Measurements from ENCODE around the gene TACC2.

Gene TACC2

GRCh38 chr10:122055252-122055651, 66.3 kb downstream of the TACC2 start:
- H3K36me3 ChIP-seq (ENCODE audit: insufficient read depth, low read length), result no peaks in the 10 kb centered on the region
- no peaks in the 10 kb centered on the region for H3K79me2 ChIP-seq (ENCODE audit: insufficient read depth, low read length)
- no peak for TF ChIP-seq EZH2 (IDR thresholded peaks at IDR 0.05; ENCODE audit: borderline replicate concordance, low read depth, low read length, severe bottlenecking)
- no peak for TF ChIP-seq CTCF (IDR thresholded peaks at IDR 0.05; ENCODE audit: borderline replicate concordance, extremely low read depth, low read length, poor library complexity, severe bottlenecking)
- H2AFZ ChIP-seq (ENCODE audit: low read depth, low read length), result no peak overlapping the region
- no peaks in the 10 kb centered on the region for H3K27me3 ChIP-seq (ENCODE audit: insufficient read depth, low read length, poor library complexity)
- no peak for ATAC-seq (ENCODE audit: insufficient read depth, low read depth)
- H3K4me2 ChIP-seq (ENCODE audit: insufficient read depth, low read length), result no peak overlapping the region
- no peak overlapping the region for H3K27ac ChIP-seq (ENCODE audit: low read length)
- H3K4me1 ChIP-seq (ENCODE audit: insufficient read depth, low read length), result no peaks in the 10 kb centered on the region
- H3K9me3 ChIP-seq (ENCODE audit: insufficient read depth, low read length, severe bottlenecking), result no peaks in the 10 kb centered on the region
- no peaks in the 10 kb centered on the region for H4K20me1 ChIP-seq (ENCODE audit: insufficient read depth, low read length)
- DNase-seq, result no peak
- H3K4me3 ChIP-seq (ENCODE audit: low read depth in 1 of 2, low read length in 2 of 2), result no peak overlapping the region
- no peak overlapping the region for H3K9ac ChIP-seq (ENCODE audit: low read depth, low read length)

- no peak for DNase-seq
These were observed 67.6 kb downstream of the TACC2 start for GRCh38 chr10:122056431-122057094.

GRCh38 chr10:122057841-122058413, 69.0 kb downstream of the TACC2 start:
- no peaks in the 10 kb centered on the region for H3K27me3 ChIP-seq (ENCODE audit: insufficient read depth, low read length, poor library complexity)
- TF ChIP-seq CTCF (IDR thresholded peaks at IDR 0.05; ENCODE audit: borderline replicate concordance, extremely low read depth, low read length, poor library complexity, severe bottlenecking) (no peak), EZH2 (IDR thresholded peaks at IDR 0.05; ENCODE audit: borderline replicate concordance, low read depth, low read length, severe bottlenecking) (no peak)
- no peak overlapping the region for H3K4me2 ChIP-seq (ENCODE audit: insufficient read depth, low read length)
- no peaks in the 10 kb centered on the region for H3K9me3 ChIP-seq (ENCODE audit: insufficient read depth, low read length, severe bottlenecking)
- no peak overlapping the region for H3K4me3 ChIP-seq (ENCODE audit: low read depth in 1 of 2, low read length in 2 of 2)
- ATAC-seq (ENCODE audit: insufficient read depth, low read depth), result no peak
- H3K36me3 ChIP-seq (ENCODE audit: insufficient read depth, low read length), result no peaks in the 10 kb centered on the region
- no peak overlapping the region for H3K9ac ChIP-seq (ENCODE audit: low read depth, low read length)
- no peak overlapping the region for H3K27ac ChIP-seq (ENCODE audit: low read length)
- H3K4me1 ChIP-seq (ENCODE audit: insufficient read depth, low read length), result no peaks in the 10 kb centered on the region
- no peaks in the 10 kb centered on the region for H3K79me2 ChIP-seq (ENCODE audit: insufficient read depth, low read length)
- no peak overlapping the region for H2AFZ ChIP-seq (ENCODE audit: low read depth, low read length)
- DNase-seq, result no peak
- H4K20me1 ChIP-seq (ENCODE audit: insufficient read depth, low read length), result no peaks in the 10 kb centered on the region

More at GRCh38 chr10:122056431-122057094, 67.6 kb downstream of the TACC2 start:
- H3K79me2 ChIP-seq (ENCODE audit: insufficient read depth, low read length), result no peaks in the 10 kb centered on the region
- TF ChIP-seq CTCF (IDR thresholded peaks at IDR 0.05; ENCODE audit: borderline replicate concordance, extremely low read depth, low read length, poor library complexity, severe bottlenecking) (no peak), EZH2 (IDR thresholded peaks at IDR 0.05; ENCODE audit: borderline replicate concordance, low read depth, low read length, severe bottlenecking) (no peak)
- ATAC-seq (ENCODE audit: insufficient read depth, low read depth), result no peak
- no peaks in the 10 kb centered on the region for H4K20me1 ChIP-seq (ENCODE audit: insufficient read depth, low read length)
- no peak overlapping the region for H3K4me2 ChIP-seq (ENCODE audit: insufficient read depth, low read length)
- H3K9ac ChIP-seq (ENCODE audit: low read depth, low read length), result no peak overlapping the region
- H3K27ac ChIP-seq (ENCODE audit: low read length), result no peak overlapping the region
- no peak overlapping the region for H3K4me3 ChIP-seq (ENCODE audit: low read depth in 1 of 2, low read length in 2 of 2)
- H3K36me3 ChIP-seq (ENCODE audit: insufficient read depth, low read length), result no peaks in the 10 kb centered on the region
- H3K27me3 ChIP-seq (ENCODE audit: insufficient read depth, low read length, poor library complexity), result no peaks in the 10 kb centered on the region
- no peaks in the 10 kb centered on the region for H3K4me1 ChIP-seq (ENCODE audit: insufficient read depth, low read length)
- H3K9me3 ChIP-seq (ENCODE audit: insufficient read depth, low read length, severe bottlenecking), result no peaks in the 10 kb centered on the region
- H2AFZ ChIP-seq (ENCODE audit: low read depth, low read length), result no peak overlapping the region

All from DND-41 (cell line).